Adrenal gland (tissue), 12 donors: Measurements from ENCODE around the gene THRSP. TPM values are rescaled to one million over a fixed set of nuclear protein-coding genes. Genes with fewer than 3 reads are reported as not detected.

ENCODE experiments used
- DNase-seq, 7 donors: peaks; one replicate each; pipeline ENCODE4 v3.0.0-alpha.2; 2019 to 2020
- H3K27ac ChIP-seq, 5 donors: fragments of 200-600 bp; sonication (generic) in 4 of 5; 1 replicate in 3 of 5; 2 replicates in 2 of 5; pipeline versions ENCODE4 v1.5.1 to v1.8.0; 2016 to 2020; ENCODE audit warnings: mild to moderate bottlenecking in 1 of 5
- H3K27me3 ChIP-seq: fragments of 200-600 bp; 2 replicates; pipeline ENCODE4 v1.8.0; 2021
- H3K36me3 ChIP-seq, 2 donors: fragments of 200-600 bp; replicated peaks in 1 of 2; 1 replicate in 1 of 2; 2 replicates in 1 of 2; pipeline versions ENCODE4 v1.5.1 to v1.8.0; 2018 to 2022
- H3K4me1 ChIP-seq, 2 donors: fragments of 200-600 bp; replicated peaks in 1 of 2; 1 replicate in 1 of 2; 2 replicates in 1 of 2; pipeline versions ENCODE4 v1.5.1 to v1.8.0; 2018 to 2021
- H3K4me3 ChIP-seq, 4 donors: fragments of 200-600 bp; sonication (generic) in 3 of 4; one replicate each; pipeline ENCODE4 v1.5.1; 2016 to 2018
- H3K9me3 ChIP-seq, 3 donors: fragments of 200-600 bp; sonication (generic) in 1 of 3; replicated peaks in 1 of 3; 1 replicate in 2 of 3; 2 replicates in 1 of 3; pipeline versions ENCODE4 v1.5.1 to v1.8.0; 2016 to 2021
- CTCF ChIP-seq, 6 experiments: fragments of 450-650 bp in 4 of 6; fragments of 200-600 bp in 2 of 6; sonication (generic) in 1 of 6; IDR thresholded peaks; 1 replicate in 5 of 6; 2 replicates in 1 of 6; pipeline versions ENCODE4 v1.5.1 to v1.8.0; 2016 to 2021; ENCODE audit warnings: antibody characterized with exemption in 6 of 6, mild to moderate bottlenecking in 2 of 6, moderate library complexity in 1 of 6
- POLR2A ChIP-seq, 2 donors: fragments of 450-650 bp; IDR thresholded peaks; one replicate each; pipeline ENCODE4 v1.6.1; 2017; ENCODE audit warnings: antibody characterized with exemption in 2 of 2, mild to moderate bottlenecking in 2 of 2, moderate library complexity in 1 of 2
- WGBS, 4 donors: extraction: QIAGEN DNeasy Blood & Tissue Kit in 2 of 4; methylation state at CpG; one replicate each; pipeline versions ENCODE4 v1.1.5 to v1.1.7; 2013 to 2017; 5-methylcytosine and 5-hydroxymethylcytosine counted together
- intact Hi-C, 2 donors: fragments of 100-400 bp; cut with DNase I; formaldehyde crosslinking; loops; one replicate each; pipeline versions ENCODE4 v1.14.1 to v1.15.0; 2022 to 2023
- polyA plus RNA-seq, 3 donors: library from polyadenylated mRNA; stranded (reverse); fragments of 200-250 nt in 2 of 3; fragments of 350-450 nt in 1 of 3; fragmentation: Illumina TruSeq in 1 of 3; extraction: RNeasy Lipid Tissue Mini Kit (QIAGEN cat#74804) in 1 of 3; gene quantifications; one replicate each; pipeline ENCODE4 v1.2.3, GENCODE V29; 2013 to 2014
- total RNA-seq, 9 donors: library from RNA; depleted of rRNA in 4 of 9; stranded (reverse); fragments of >200 nt in 4 of 9; fragments of 120-200 nt in 1 of 9; fragmentation: NEBNext Ultra II Directional in 1 of 9; extraction: Animal tissue kit (Norgen Biotek cat#: 25700) in 1 of 9; gene quantifications; one replicate each; pipeline versions ENCODE4 v1.1.0 to v1.2.4, GENCODE V29; 2013 to 2023
- donor health status: healthy with polysubstance abuse.
- donor health status: Bipolar disorder and iron deficiency.
- donor health status: DM: yes; HTN: yes; CAD: no.
- donor health status: DM: no; HTN: no; CAD: no.
- donor health status: DM: no; HTN: no; CAD: no.
- donor health status: DM: yes; HTN: yes; CAD: no.

THRSP gene
- total and polyA plus RNA-seq, 12 donors = 0.22 to 64.5 (median 1.3) TPM; not detected in 1

GRCh38 chr11:78049348-78049747, 14.3 kb upstream of the THRSP start:
- Histone ChIP-seq H3K4me1 (peaks cover 9 to 20% of the 10 kb centered on the region in 2 donors), H3K9me3 (no peaks in the 10 kb centered on the region), H3K4me3 (no peak overlapping the region), H3K27ac (no peak overlapping the region), H3K36me3 (no peaks in the 10 kb centered on the region), H3K27me3 (no peaks in the 10 kb centered on the region)
- TF ChIP-seq POLR2A (IDR thresholded peaks at IDR 0.05) = no peak
- TF ChIP-seq CTCF (IDR thresholded peaks at IDR 0.05) = no peak
- intact Hi-C loops = no loop called here
- WGBS, 4 donors = 82 to 85% (median 84%) methylated on average over 8 of the region's 8 CpGs
- DNase-seq = no peak

- peak in 3 of 7 donors; percentile 48 to 62 (median 50) for DNase-seq
- Histone ChIP-seq H3K27ac (peak overlapping the region in 3 of 5 donors; percentile 30 to 68 (median 46)), H3K4me1 (peaks cover 0 to 9% of the 10 kb centered on the region in 2 donors), H3K36me3 (no peaks in the 10 kb centered on the region), H3K27me3 (no peaks in the 10 kb centered on the region), H3K4me3 (no peak overlapping the region), H3K9me3 (no peaks in the 10 kb centered on the region)
- intact Hi-C loops = no loop called here
- WGBS, 4 donors = 81 to 91% (median 87%) methylated on average over 3 to 6 of the region's 6 CpGs
- no peak for TF ChIP-seq POLR2A (IDR thresholded peaks at IDR 0.05)
- no peak for TF ChIP-seq CTCF (IDR thresholded peaks at IDR 0.05)
Measured at GRCh38 chr11:78050964-78051831, 12.5 kb upstream of the THRSP start.

GRCh38 chr11:78054971-78055370, 8.7 kb upstream of the THRSP start:
- Histone ChIP-seq H3K36me3 (no peaks in the 10 kb centered on the region), H3K9me3 (no peaks in the 10 kb centered on the region), H3K27me3 (no peaks in the 10 kb centered on the region), H3K4me1 (peaks cover 0 to 5% of the 10 kb centered on the region in 2 donors), H3K27ac (no peak overlapping the region), H3K4me3 (no peak overlapping the region)
- TF ChIP-seq POLR2A (IDR thresholded peaks at IDR 0.05) (no peak), CTCF (IDR thresholded peaks at IDR 0.05) (no peak)
- no peak for DNase-seq
- WGBS, 4 donors = 82 to 94% (median 87%) methylated on average over 4 of the region's 4 CpGs
- intact Hi-C loops = no loop called here

GRCh38 chr11:78056093-78056492, 7.6 kb upstream of the THRSP start:
- no peak overlapping the region for H3K4me3 ChIP-seq
- TF ChIP-seq POLR2A (IDR thresholded peaks at IDR 0.05) (no peak), CTCF (IDR thresholded peaks at IDR 0.05) (no peak)
- no peaks in the 10 kb centered on the region for H3K9me3 ChIP-seq
- H3K27me3 ChIP-seq = no peaks in the 10 kb centered on the region
- no peak overlapping the region for H3K27ac ChIP-seq
- peaks cover 3 to 10% of the 10 kb centered on the region in 2 donors for H3K4me1 ChIP-seq
- WGBS, 4 donors = 63 to 81% (median 70%) methylated on average over 3 of the region's 3 CpGs
- intact Hi-C loops = no loop called here
- DNase-seq = no peak
- no peaks in the 10 kb centered on the region for H3K36me3 ChIP-seq
